Jurkat, Clone E6-1 (cell line): ENCODE results near the gene TMOD1.
A peak's percentile ranks its signal among the peaks of the same experiment; 100 is the strongest.
"Not testable (repeated sequence)": the region's sequence is repeated elsewhere in the genome, so short reads cannot be mapped to it uniquely, and the experiment has no call there.

ENCODE experiments used
- DNase-seq: peaks from one replicate; pipeline ENCODE4 v3.0.0-alpha.2; 2011; ENCODE audit warnings: low read depth, low spot score
- H3K4me3 ChIP-seq: 2 replicates; pipeline ENCODE4 v1.5.1; 2011; ENCODE audit warnings: mild to moderate bottlenecking, low read length, control low read depth, moderate library complexity

The TMOD1 gene

DNA sequence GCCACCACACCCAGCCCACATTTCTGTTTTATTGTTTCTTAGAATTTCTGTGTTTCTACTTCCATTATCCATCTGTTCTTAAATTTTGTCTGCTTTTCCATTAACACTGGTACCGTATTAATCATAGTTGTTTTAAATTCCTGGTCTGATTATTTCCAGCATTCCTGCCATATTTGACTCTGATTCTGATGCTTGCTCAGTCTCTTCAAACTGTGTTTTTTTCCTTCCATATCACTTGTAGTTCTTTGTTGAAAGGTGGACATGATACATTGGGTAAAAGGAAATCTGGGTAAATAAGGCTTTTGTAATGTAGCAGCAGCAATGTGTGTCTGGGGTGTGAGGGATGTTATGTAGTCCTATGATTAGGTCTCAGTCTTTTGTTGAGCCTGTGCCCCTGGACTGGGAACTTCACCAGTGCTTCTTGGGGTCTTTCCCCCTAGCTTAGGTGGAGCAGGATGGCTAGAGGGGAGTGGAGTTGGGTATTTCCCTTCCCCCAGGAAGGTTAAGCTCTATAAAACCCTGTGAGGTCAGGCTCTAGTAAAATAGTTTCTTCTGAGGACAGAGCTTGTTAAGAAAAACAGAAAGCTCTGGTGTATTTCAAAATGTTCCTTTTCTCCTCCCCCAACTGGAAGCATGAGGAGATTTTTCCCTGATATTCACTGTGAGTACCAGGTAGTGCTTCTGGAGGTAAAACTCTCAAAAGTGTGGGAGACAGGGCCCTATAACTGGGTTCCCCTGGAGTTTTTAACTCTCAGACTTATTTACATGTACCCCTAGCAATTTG, 10.1 kb upstream of the TMOD1 start:
- no peak overlapping the region for H3K4me3 ChIP-seq
- DNase-seq = no peak

DNA sequence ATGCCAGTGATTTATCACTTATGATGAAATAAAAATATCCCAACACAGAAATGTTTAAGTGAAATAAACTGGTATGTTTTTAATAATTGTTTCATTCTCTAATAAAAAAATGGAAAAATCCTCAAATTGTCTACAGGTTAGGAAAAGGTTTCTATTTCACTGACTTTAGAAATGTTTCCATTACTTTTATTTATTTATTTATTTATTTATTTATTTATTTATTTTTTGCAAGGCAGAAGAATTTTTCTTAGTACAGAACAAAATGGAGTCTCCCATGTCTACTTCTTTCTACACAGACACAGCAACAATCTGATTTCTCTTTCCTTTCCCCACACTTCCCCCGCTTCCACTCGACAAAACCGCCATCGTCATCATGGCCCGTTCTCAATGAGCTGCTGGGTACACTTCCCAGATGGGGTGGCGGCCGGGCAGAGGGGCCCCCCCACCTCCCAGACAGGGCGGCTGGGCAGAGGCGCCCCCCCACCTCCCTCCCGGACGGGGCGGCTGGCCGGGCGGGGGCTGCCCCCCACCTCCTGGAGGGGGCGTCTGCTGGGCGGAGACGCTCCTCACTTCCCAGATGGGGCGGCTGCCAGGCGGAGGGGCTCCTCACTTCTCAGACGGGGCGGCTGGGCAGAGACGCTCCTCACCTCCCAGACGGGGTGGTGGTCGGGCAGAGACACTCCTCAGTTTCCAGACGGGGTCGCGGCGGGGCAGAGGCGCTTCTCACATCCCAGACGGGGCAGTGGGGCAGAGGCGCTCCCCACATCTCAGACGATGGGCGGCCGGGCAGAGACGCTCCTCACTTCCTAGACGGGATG, 3.7 kb upstream of the TMOD1 start:
- DNase-seq = not testable (repeated sequence)

DNA sequence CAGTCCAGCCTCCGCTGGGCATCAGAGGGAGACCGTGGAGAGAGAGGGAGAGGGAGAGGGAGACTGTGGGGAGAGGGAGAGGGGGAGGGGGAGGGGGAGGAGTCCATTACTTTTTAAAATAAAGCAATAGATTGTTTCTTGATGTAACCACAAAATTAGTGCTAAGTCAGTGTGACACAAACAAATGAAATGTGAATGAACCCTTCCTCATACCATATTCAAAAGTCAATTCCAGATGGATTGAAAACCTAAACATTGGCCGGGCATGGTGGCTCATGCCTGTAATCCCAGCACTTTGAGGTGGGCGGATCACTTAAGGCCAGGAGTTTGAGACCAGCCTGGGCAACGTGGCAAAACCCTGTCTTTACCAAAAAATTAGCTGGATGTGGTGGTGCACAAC, 2.6 kb upstream of the TMOD1 start:
- DNase-seq, H3K4me3 ChIP-seq: not testable (repeated sequence)

More for the DNA sequence above, 3.7 kb upstream of the TMOD1 start:
- H3K4me3 ChIP-seq = not testable (repeated sequence)

DNA sequence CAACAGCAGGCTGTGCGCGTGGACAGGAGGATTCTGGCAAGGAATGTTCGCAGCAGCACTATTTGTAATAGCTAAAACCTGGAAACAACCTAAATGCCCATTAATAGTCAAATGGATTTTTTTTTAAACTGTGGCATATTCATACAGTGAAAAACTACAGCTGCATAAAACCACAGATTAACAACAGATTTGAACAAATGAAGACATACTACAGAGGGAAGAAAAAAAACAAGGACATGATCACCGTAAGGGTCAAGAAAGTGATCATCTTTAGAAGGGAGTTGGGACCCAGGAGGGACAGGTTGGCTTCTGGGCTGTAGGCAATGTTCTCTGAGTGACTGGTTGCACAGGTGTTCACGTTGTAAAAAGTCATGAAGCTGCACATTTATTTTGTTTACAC, 1.2 kb upstream of the TMOD1 start:
- DNase-seq = no peak
- H3K4me3 ChIP-seq = no peak overlapping the region

DNA sequence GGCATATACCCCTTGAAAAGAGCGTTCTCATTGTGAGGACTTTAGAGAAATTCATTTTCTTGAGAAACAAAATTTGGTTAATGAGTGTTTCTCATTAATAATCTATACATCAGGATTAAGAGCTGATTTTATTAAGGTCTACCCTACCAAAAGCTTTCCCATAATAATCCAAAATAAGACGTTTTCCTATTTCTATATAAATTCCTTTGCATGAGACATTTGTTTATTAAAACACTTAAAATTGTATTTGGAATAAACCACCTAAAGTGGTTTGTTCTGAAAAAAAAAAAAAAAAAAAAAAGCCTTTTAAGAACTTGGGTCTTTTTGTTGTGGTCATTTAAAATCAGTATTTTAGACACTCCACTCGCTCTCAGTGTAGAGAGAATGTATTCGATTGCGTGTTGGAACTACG, 695 bp upstream of the TMOD1 start:
- H3K4me3 ChIP-seq = peak overlapping the region; percentile 37
- DNase-seq = no peak

DNA sequence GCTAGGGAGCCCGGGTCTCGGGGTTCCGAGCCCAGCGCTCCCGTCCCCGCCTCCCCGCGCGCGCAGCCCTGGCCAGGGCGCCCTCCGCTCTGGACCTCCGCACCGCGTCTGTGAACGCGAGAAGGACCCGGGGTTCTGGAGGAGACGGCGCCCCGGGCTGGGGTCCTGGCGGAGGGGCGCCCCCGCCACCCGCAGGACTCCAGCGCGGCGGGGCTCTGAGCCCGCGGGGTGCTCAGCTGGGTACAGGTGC, 431 bp downstream of the TMOD1 start:
- no peak for DNase-seq
- peak overlapping the region; percentile 24; the same call in 1 of the 2 replicates for H3K4me3 ChIP-seq

DNA sequence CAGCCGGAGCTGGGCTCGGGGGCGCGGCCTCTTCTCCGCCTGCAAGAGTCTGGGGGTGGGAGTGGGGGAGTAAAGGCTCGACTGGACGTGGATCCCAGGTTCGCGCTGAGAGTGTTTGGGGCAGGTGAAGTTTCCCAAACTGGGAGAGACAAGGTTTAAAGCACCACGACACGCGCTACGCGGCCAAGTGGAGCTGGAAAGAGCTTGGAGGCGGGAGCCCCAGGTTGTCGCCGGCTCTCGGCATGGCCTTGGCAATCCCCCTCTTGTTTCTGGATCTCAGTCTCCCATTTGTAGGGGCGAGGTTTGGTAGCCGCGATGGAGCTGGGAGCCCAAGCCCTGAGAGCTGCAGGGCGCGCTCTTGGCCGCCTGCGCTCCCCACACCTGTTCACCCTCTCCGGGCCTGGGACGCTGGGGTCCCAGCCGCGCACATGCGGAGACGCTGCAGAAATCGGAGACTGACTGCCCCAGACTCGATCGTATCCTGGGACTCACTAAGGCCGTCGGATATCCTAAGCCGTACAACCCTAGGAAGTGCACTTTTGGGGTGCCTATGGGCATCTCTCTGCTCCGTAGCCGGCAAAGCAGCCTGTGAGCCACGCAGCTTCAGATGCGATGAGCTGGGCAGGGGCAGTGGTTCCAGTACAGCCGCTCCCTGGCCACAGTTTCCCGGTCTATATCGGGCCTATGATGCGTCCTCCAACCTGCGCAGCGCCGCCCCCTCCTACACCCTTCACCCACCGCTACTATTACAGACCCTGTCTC, 937 bp downstream of the TMOD1 start:
- no peak for DNase-seq
- no peak overlapping the region for H3K4me3 ChIP-seq

DNA sequence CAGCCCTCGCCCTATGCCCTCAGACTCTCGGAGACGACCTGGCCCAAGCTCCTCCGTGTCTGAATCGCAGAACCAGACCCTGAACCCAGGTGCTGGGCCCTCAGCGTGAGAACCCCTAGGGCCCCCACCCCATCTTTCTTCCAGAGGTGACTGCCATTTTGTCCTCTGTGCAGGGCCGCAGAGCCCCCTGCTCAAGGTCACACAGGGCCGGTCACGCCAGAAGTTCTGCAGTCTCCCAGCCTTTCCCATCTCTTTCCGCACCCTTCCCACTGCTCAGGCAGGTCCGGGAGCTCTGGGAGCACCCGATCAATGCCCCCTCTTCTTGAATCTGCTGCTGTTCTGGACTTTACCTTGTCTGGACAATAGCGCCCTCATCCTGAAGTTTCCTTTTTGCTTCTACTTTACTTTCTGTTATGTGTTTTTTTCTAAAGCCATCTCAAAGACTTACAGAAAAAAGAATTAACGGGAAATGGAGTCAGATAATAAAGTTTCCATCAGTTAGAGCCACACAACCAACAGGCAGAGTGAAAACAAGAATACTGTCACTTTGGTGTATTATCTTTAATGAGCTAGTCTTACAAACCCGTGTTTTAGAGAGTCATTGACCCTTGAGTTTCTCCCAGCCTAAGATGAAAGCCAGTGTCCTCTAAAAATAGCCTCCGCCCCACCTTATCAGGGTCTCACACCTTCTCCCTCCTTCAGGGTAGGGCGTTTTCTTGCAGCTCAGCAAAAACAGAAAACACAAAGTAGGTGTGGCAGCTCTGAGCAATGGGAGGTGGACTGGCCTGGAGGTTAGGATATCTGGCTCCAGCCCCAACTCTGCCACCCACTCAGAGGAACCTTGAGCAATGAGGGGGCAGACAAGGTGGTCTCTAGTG, 1.8 kb downstream of the TMOD1 start:
- H3K4me3 ChIP-seq = no peak overlapping the region
- no peak for DNase-seq

DNA sequence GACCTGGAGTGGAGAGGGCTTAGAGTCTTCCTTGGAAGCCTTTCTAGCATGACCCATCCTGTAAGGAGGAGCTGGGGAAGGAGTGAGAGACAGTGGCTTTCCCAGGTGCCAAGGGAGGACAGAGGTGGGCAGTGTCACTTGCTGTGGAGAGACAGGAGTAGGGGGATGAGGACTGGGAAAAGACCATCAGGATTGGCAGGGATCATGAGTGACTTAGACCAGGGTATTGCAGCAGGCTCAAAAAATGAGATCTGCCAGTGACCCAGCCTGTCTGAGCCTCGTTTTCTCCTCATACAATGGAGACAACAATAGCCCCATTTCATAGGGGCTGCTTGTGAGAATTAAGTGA, 2.4 kb downstream of the TMOD1 start:
- no peak for DNase-seq
- no peak overlapping the region for H3K4me3 ChIP-seq

DNA sequence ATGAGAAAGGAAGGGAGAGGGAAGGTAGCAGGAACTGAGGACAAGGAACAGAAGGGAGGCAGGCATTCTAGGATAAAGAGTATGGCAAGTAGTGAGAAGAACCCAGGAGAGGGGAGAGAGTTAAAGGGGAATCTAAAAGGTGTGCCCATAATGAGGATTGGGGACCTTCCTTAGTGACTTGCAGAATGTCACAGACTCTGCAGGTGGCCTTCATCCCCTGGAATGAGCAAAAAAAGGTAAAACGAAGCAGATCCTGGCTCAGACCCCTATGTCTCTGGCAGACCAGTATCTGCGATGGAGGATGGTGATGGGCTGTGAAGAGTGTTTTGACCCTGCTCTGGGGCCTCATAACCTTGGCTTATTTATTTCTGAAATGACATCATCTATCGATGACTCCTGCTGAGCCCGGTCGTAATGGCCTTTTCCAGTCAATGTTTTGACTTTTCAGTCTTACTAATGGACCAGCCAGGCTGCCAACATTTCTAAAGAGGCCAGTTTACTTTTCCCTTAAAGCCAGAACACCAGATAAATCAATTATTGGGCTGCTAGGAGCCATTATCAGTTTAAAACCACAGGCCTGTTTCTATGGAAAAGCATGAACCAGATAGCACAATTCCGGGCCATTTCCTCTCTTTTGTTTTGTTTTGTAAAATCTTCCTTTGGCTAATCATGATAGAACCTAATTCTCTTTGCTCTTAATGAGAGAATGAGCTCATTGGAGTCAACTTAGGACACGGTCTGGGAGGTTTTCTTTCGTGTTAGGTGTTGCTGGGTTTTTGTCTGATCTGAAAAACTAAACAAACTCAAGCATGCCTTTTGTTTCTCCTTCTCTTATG, 3.1 kb downstream of the TMOD1 start:
- DNase-seq = no peak
- H3K4me3 ChIP-seq = no peak overlapping the region

DNA sequence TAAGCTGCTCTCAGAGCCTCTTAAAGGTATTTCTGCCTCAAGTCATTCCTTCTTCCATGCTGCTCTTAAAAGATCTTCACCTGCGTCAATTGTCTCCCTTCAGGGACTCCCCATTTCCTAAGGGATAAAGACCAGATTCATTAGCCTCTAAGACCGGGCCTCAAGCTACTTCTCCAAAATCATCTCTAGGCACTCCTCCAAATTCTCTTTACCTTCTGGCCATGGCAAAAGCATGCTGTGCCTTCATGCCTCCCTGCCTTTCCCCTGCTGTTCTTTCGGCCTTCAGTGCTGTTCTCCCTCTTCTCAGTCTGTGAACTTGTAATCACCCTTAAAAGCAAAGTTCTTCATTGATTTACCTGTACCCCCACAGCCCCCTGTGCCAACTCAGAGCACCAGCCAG, 4.4 kb downstream of the TMOD1 start:
- DNase-seq = no peak
- no peak overlapping the region for H3K4me3 ChIP-seq

DNA sequence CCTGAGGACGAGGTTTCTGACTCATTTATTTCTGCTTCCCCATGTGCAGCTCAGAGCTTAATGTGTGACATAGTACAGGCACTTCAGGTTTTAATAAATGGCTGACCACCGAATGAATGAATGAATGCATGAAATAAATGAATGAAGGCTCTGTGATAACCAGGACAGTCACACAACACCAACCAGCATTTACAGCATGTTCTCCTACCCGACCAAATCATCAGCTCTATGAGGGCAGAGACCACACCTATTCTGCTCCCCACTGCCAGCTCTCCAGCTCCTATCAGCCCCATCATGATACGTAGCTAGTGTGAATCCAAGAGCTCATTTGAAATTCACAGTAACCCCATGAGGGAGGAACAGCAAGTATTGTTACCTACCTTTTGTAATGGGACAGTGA, 4.8 kb downstream of the TMOD1 start:
- no peak for DNase-seq
- no peak overlapping the region for H3K4me3 ChIP-seq

DNA sequence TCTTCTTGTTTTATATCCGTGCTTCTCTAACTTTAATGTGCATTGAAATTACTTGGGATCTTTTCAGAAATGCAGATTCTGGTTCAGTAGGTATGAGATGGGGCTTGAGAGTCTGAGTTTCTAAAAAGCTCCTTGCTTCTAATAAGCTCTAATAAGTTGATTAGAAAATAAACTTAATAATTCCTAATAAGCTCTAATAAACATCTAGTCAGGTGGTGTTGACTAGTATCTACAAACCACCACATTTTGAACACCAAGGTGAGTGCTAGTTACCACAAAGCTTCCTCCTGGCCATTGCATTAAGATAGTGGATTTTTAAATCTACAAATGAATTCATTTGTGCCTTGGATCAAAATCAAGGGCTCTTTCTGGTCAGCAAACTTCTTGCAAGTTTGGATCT, 5.3 kb downstream of the TMOD1 start:
- no peak for DNase-seq
- H3K4me3 ChIP-seq = no peak overlapping the region

DNA sequence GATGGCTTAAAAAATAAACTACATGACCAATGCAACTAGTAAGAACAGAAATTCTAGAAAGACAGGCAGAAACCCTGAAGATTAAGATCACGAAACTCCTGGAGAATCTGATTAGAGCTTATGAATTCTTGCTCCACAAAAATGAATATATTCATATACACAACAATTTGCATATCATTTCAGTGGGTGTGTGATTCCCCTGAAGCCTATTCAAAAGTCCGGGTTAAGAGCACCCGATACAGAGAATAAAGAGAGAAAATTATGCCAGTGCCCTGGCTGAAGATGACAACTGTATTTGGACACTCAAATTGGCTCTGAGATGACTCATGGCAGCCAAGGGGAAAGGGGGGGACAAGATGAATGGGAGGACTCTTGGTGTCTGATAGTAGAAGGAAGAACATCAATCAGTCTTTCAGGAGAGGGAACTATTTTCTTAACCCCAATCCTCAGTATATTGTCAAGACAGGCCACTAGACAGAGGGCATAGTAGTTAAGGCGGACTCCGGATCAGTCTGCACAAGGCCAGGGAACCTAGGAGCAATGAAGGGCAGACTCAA, 6.0 kb downstream of the TMOD1 start:
- H3K4me3 ChIP-seq = no peak overlapping the region
- no peak for DNase-seq

DNA sequence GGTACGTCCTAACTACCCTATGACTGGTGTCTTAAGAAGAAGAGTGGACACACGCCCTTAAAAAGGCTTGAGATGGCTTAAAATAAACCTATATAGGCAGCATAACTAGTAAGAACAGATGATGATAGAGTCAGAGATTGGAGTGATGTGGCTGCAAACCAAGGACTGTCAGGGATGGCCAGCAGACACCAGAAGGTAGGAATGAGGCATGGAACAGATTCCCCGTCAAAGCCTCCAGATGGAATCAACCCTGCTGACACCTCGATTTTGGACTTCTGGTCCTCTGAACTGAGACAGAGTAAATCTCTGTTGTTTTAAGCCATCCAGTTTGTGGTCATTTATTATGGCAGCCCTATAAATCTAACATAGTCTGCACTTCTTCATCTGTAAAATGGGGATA, 7.4 kb downstream of the TMOD1 start:
- H3K4me3 ChIP-seq = no peak overlapping the region
- DNase-seq = no peak

DNA sequence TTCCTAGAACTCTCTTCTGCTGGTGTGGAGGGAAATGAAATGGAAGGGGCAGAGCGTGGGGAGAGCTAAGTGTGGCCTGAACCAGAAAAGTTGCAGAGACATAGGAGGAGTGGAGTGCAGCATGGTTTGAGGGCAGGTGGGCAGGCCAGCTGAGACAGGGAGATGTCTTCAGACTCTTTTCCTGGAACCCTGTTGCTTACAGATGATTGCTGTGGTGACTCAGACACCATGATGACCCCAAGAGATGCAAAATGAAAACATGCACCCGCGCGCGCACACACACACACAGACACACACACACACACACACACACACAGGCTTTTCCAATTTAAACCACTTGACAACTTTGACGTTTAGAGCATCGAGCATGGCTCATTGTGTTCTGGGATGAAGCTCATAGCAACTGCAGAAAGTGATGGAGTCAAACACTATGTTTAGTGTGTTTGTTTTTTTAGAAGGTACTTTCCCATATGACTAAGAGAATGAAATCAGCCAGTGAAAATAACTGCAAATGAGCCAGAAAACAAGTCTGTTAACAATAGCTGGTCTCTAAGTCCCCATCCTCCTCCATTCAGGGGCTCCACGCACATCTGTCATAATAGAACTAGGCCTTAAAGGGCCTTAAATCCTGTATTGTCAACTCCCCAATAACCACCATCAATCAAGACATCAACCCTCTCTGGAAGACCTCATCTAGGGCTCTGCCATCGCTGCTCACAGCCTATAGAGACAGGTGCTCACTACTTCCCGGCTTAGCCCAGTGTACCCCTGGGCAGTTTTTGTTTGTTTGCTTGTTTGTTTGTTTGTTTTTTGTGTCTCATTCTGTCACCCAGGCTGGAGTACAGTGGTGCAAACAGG, 9.6 kb downstream of the TMOD1 start:
- DNase-seq = no peak
- no peak overlapping the region for H3K4me3 ChIP-seq

DNA sequence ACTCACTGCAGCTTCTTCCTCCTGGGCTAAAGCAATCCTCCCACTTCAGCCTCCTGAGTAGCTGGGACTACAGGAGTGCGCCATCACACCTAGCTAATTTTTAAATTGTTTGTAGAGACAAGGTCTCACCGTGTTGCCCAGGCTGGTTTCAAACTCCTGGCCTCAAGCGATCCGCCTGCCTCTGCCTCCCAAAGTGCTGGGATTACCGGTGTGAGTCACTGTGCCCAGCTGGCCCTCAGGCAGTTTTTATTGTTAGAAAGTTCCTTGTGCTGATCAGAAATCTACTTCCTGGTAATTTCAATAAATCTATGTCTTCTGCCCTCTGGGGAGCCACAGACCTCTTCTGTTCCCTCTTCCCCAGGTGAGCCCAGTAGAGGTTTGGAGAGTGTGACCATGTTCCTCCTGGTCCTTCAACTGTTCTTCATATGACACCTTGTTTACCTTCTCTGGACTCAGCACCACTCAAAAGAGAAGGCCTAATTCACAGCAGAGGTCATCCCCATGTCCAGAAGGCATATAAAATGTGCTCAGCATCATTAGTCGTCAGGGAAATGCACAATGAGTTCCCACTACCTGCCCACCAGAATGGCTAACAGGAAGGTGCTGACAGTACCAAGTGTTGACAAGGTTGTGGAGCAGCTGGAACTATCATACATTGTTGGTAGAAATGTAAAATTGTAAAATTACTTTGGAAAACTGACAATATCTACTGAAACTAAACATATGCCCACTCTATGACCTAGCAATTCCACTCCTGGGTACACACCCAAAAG, 10.4 kb downstream of the TMOD1 start:
- no peak for DNase-seq
- H3K4me3 ChIP-seq = no peak overlapping the region
